Measurements from ENCODE around the gene ASIC2. TPM values are rescaled to one million over a fixed set of nuclear protein-coding genes. Genes with fewer than 3 reads are reported as not detected.

ASIC2 gene
- polyA plus RNA-seq, 1 donor: 9.3 TPM

DNA sequence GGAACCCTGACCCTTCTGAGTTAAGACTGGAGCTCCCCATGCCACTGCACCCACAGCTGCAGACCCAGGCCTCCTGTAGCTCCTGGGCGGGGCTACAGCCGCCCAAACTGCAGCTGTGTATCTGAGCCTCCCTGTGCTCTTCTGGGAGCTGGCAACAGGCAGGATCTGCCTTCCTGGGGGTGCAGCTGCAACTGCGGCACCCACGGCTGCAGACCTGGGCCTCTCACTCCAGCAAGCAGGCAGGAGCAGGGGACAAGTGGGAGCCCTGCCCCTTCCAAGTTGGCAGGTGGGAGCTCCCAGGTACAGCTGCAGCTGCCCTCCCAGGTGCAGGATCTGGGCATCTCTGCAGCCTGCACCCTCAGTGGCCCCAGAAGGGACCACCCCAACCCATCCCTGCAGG is 259.9 kb downstream of the ASIC2 start:
- H3K36me3 ChIP-seq (ENCODE audit: control insufficient read depth, insufficient read depth, low read length): no peaks in the 10 kb centered on the region
- H3K27ac ChIP-seq (ENCODE audit: low read length): no peak overlapping the region
- no peak for DNase-seq
- WGBS (ENCODE audit: insufficient coverage, low lambda C conversion rate): no CpG with 5 or more reads among the region's 4 CpGs
- H3K27me3 ChIP-seq (ENCODE audit: control insufficient read depth, insufficient read depth, low read length): no peaks in the 10 kb centered on the region
- H3K4me1 ChIP-seq (ENCODE audit: control insufficient read depth, insufficient read depth, low read length): no peaks in the 10 kb centered on the region
- no peaks in the 10 kb centered on the region for H3K9me3 ChIP-seq (ENCODE audit: control insufficient read depth, low read depth, low read length)
- H3K4me3 ChIP-seq (ENCODE audit: low read length): no peak overlapping the region

DNA sequence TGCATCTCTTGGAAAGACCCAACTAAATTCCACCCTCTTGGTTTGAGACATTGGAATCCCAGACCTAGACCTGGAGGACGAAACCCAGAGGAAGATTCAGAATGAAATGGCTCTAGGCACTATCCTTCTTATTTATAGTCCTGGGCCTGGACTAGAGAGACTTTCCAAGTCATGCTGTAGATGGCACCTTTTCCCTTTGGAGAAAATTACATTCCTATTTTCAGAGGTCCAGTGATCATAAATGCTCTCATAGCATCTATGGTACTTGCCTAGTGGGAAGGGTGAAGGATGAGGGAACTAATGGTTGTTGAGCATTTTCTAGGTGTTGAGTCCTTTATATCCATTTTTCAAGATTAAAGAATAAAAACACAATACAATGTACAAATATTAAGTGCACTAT is 264.3 kb downstream of the ASIC2 start:
- no CpG with 5 or more reads among the region's 1 CpG for WGBS (ENCODE audit: insufficient coverage, low lambda C conversion rate)
- H3K9me3 ChIP-seq (ENCODE audit: control insufficient read depth, low read depth, low read length): no peaks in the 10 kb centered on the region
- H3K4me1 ChIP-seq (ENCODE audit: control insufficient read depth, insufficient read depth, low read length): no peaks in the 10 kb centered on the region
- H3K4me3 ChIP-seq (ENCODE audit: low read length): no peak overlapping the region
- H3K36me3 ChIP-seq (ENCODE audit: control insufficient read depth, insufficient read depth, low read length): peaks cover 6% of the 10 kb centered on the region
- no peaks in the 10 kb centered on the region for H3K27me3 ChIP-seq (ENCODE audit: control insufficient read depth, insufficient read depth, low read length)
- no peak overlapping the region for H3K27ac ChIP-seq (ENCODE audit: low read length)
- no peak for DNase-seq

DNA sequence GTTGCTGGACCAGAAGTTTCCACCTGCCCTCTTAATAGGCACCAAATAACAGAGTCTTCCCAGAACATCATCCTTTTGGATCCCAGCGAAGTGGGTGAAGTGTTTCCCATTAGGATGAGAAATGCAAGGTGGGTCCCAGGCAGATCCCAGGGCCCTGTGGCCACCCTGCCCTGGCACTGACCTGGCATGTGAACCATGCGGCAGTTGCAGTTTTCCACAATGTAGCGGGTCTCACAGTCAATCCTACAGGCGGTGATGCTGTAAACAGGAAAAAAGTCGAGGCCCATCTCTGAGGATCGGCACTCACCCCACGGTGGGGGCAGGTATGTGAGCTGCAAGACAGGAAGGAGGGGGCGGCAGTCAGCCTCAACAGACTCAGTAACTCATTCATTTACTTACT is 265.0 kb downstream of the ASIC2 start:
- no peaks in the 10 kb centered on the region for H3K9me3 ChIP-seq (ENCODE audit: control insufficient read depth, low read depth, low read length)
- H3K4me1 ChIP-seq (ENCODE audit: control insufficient read depth, insufficient read depth, low read length): no peaks in the 10 kb centered on the region
- H3K27me3 ChIP-seq (ENCODE audit: control insufficient read depth, insufficient read depth, low read length): no peaks in the 10 kb centered on the region
- no peak overlapping the region for H3K27ac ChIP-seq (ENCODE audit: low read length)
- DNase-seq: no peak
- whole genome bisulfite sequencing (ENCODE audit: insufficient coverage, low lambda C conversion rate): no CpG with 5 or more reads among the region's 8 CpGs
- no peak overlapping the region for H3K4me3 ChIP-seq (ENCODE audit: low read length)
- H3K36me3 ChIP-seq (ENCODE audit: control insufficient read depth, insufficient read depth, low read length): peaks cover 9% of the 10 kb centered on the region

- Histone ChIP-seq H3K36me3 (ENCODE audit: control insufficient read depth, insufficient read depth, low read length) (peaks cover 15% of the 10 kb centered on the region), H3K27me3 (ENCODE audit: control insufficient read depth, insufficient read depth, low read length) (no peaks in the 10 kb centered on the region)
- no CpG with 5 or more reads among the region's 3 CpGs for WGBS (ENCODE audit: insufficient coverage, low lambda C conversion rate)
Measured at GRCh38 chr17:33024688-33025486, 268.2 kb downstream of the ASIC2 start.

GRCh38 chr17:33023790-33024189 is 269.3 kb downstream of the ASIC2 start:
- no peaks in the 10 kb centered on the region for H3K27me3 ChIP-seq (ENCODE audit: control insufficient read depth, insufficient read depth, low read length)
- H3K36me3 ChIP-seq (ENCODE audit: control insufficient read depth, insufficient read depth, low read length): peaks cover 18% of the 10 kb centered on the region
- no peak overlapping the region for H3K4me3 ChIP-seq (ENCODE audit: low read length)
- no peaks in the 10 kb centered on the region for H3K9me3 ChIP-seq (ENCODE audit: control insufficient read depth, low read depth, low read length)
- no peak overlapping the region for H3K27ac ChIP-seq (ENCODE audit: low read length)
- no CpG with 5 or more reads among the region's 3 CpGs for WGBS (ENCODE audit: insufficient coverage, low lambda C conversion rate)
- no peaks in the 10 kb centered on the region for H3K4me1 ChIP-seq (ENCODE audit: control insufficient read depth, insufficient read depth, low read length)
- no peak for DNase-seq

More at GRCh38 chr17:33024688-33025486, 268.2 kb downstream of the ASIC2 start:
- H3K27ac ChIP-seq (ENCODE audit: low read length): no peak overlapping the region
- no peak for DNase-seq
- no peak overlapping the region for H3K4me3 ChIP-seq (ENCODE audit: low read length)
- H3K4me1 ChIP-seq (ENCODE audit: control insufficient read depth, insufficient read depth, low read length): no peaks in the 10 kb centered on the region
- no peaks in the 10 kb centered on the region for H3K9me3 ChIP-seq (ENCODE audit: control insufficient read depth, low read depth, low read length)

DNA sequence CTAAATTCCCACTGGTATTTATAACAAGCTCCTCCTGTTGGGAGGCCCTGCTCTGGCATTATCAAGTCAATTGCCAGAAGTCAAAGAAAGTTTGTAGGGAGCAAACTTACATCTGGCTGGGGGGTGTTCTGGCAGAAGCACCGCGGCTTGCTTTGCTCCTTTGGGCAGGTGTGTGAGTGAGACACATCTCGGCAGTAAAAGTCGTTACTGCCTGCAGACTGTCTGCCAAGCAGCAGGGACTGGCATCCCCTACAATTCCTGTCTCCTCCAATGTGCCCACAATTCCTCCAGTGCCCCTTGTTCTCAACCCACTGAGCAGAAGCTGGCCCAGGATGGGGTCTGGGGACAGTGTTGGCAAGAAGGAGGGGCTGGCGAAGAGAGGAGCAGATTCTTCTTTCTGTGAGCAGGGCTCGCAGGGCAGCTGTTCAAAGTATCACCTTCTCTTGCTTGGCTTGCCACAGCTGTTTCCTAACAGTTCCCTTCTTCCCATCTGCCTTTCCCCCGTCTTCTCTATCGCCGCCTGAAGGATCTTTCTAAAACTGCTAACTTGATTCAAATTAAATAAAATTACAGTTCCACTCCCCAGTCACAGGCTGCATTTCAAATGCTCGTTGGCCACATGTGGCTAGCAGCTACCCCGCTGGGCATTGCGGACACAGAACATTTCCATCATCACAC is 271.2 kb downstream of the ASIC2 start:
- Histone ChIP-seq H3K27ac (ENCODE audit: low read length) (no peak overlapping the region), H3K36me3 (ENCODE audit: control insufficient read depth, insufficient read depth, low read length) (peaks cover 18% of the 10 kb centered on the region), H3K4me3 (ENCODE audit: low read length) (no peak overlapping the region), H3K27me3 (ENCODE audit: control insufficient read depth, insufficient read depth, low read length) (no peaks in the 10 kb centered on the region), H3K4me1 (ENCODE audit: control insufficient read depth, insufficient read depth, low read length) (no peaks in the 10 kb centered on the region), H3K9me3 (ENCODE audit: control insufficient read depth, low read depth, low read length) (no peaks in the 10 kb centered on the region)
- DNase-seq: no peak
- 80% methylated on average over 1 of the region's 12 CpGs for WGBS (ENCODE audit: insufficient coverage, low lambda C conversion rate)

GRCh38 chr17:33019161-33019890 is 273.8 kb downstream of the ASIC2 start:
- no peak for DNase-seq
- H3K9me3 ChIP-seq (ENCODE audit: control insufficient read depth, low read depth, low read length): no peaks in the 10 kb centered on the region
- no peak overlapping the region for H3K27ac ChIP-seq (ENCODE audit: low read length)
- H3K4me1 ChIP-seq (ENCODE audit: control insufficient read depth, insufficient read depth, low read length): no peaks in the 10 kb centered on the region
- no peaks in the 10 kb centered on the region for H3K27me3 ChIP-seq (ENCODE audit: control insufficient read depth, insufficient read depth, low read length)
- WGBS (ENCODE audit: insufficient coverage, low lambda C conversion rate): no CpG with 5 or more reads among the region's 17 CpGs
- no peak overlapping the region for H3K4me3 ChIP-seq (ENCODE audit: low read length)
- peaks cover 16% of the 10 kb centered on the region for H3K36me3 ChIP-seq (ENCODE audit: control insufficient read depth, insufficient read depth, low read length)

DNA sequence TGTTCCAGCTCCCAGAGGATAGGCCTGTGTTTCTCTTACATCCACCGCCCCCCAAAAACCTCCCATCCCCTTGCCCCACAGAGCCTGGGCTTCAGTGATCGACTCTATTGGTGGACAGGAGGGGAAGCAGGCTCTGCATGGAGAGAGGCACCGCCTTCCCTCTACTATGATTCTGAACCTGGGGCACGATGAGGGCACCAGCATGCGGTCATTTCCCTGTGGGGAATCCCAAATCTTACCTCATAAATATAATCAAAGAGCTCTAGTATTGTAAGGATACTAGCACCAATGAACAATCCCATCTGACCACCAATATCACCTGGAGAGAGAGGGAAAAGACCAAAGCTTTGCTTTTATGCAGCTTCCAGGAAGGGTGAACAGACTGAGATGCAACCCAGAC is 275.7 kb downstream of the ASIC2 start:
- no peak overlapping the region for H3K4me3 ChIP-seq (ENCODE audit: low read length)
- H3K27me3 ChIP-seq (ENCODE audit: control insufficient read depth, insufficient read depth, low read length): no peaks in the 10 kb centered on the region
- H3K4me1 ChIP-seq (ENCODE audit: control insufficient read depth, insufficient read depth, low read length): no peaks in the 10 kb centered on the region
- no peak for DNase-seq
- peaks cover 13% of the 10 kb centered on the region for H3K36me3 ChIP-seq (ENCODE audit: control insufficient read depth, insufficient read depth, low read length)
- no peaks in the 10 kb centered on the region for H3K9me3 ChIP-seq (ENCODE audit: control insufficient read depth, low read depth, low read length)
- no peak overlapping the region for H3K27ac ChIP-seq (ENCODE audit: low read length)
- WGBS (ENCODE audit: insufficient coverage, low lambda C conversion rate): no CpG with 5 or more reads among the region's 5 CpGs

- Histone ChIP-seq H3K4me1 (ENCODE audit: control insufficient read depth, insufficient read depth, low read length) (no peaks in the 10 kb centered on the region), H3K27ac (ENCODE audit: low read length) (no peak overlapping the region), H3K9me3 (ENCODE audit: control insufficient read depth, low read depth, low read length) (no peaks in the 10 kb centered on the region), H3K36me3 (ENCODE audit: control insufficient read depth, insufficient read depth, low read length) (peaks cover 13% of the 10 kb centered on the region), H3K4me3 (ENCODE audit: low read length) (no peak overlapping the region), H3K27me3 (ENCODE audit: control insufficient read depth, insufficient read depth, low read length) (no peaks in the 10 kb centered on the region)
- no CpG with 5 or more reads among the region's 6 CpGs for WGBS (ENCODE audit: insufficient coverage, low lambda C conversion rate)
- DNase-seq: no peak
Measured at GRCh38 chr17:33016920-33017319, 276.2 kb downstream of the ASIC2 start.

- Histone ChIP-seq H3K27me3 (ENCODE audit: control insufficient read depth, insufficient read depth, low read length) (no peaks in the 10 kb centered on the region), H3K27ac (ENCODE audit: low read length) (no peak overlapping the region), H3K4me3 (ENCODE audit: low read length) (no peak overlapping the region), H3K9me3 (ENCODE audit: control insufficient read depth, low read depth, low read length) (no peaks in the 10 kb centered on the region), H3K36me3 (ENCODE audit: control insufficient read depth, insufficient read depth, low read length) (peaks cover 10% of the 10 kb centered on the region), H3K4me1 (ENCODE audit: control insufficient read depth, insufficient read depth, low read length) (no peaks in the 10 kb centered on the region)
- WGBS (ENCODE audit: insufficient coverage, low lambda C conversion rate): no CpG with 5 or more reads among the region's 9 CpGs
- no peak for DNase-seq
Measured at GRCh38 chr17:33015716-33016346, 277.3 kb downstream of the ASIC2 start.
